Breast epithelium (tissue), 3 donors: ENCODE data around the gene TTC39A.

Experiments used
- POLR2A ChIP-seq: fragments of 450-650 bp; IDR thresholded peaks from one replicate; pipeline ENCODE4 v1.6.1; 2016; ENCODE audit warnings: antibody characterized with exemption, mild to moderate bottlenecking, moderate library complexity
- POLR2AphosphoS5 ChIP-seq, 3 donors: sonication (generic); formaldehyde crosslinking; IDR thresholded peaks; one replicate each; pipeline ENCODE4 v1.6.1; 2017; ENCODE audit warnings: antibody characterized with exemption in 3 of 3

GRCh38 chr1:51247499-51247898, 82.9 kb downstream of the TTC39A start:
- TF ChIP-seq POLR2AphosphoS5 (IDR thresholded peaks at IDR 0.05) (no peak), POLR2A (no peak)
